K562 (cell line): ENCODE results near the gene HSPA13.
"Not testable (repeated sequence)": the region's sequence is repeated elsewhere in the genome, so short reads cannot be mapped to it uniquely, and the experiment has no call there.

Experiments
- CHD1 ChIP-seq: fragments of 200-600 bp; sonication (generic); IDR thresholded peaks from one replicate; pipeline ENCODE4 v1.6.1; 2012; ENCODE audit warnings: mild to moderate bottlenecking, moderate library complexity, low read length, inconsistent platforms
- POLR2A ChIP-seq: fragments of 450-650 bp; conservative IDR thresholded peaks from 2 replicates; pipeline ENCODE4 v1.6.1; 2016
- POLR2AphosphoS5 ChIP-seq: IDR thresholded peaks from 2 replicates; pipeline ENCODE4 v1.6.1; 2011; ENCODE audit warnings: mild to moderate bottlenecking, low read depth, low read length, moderate library complexity; ENCODE audit not compliant: control insufficient read depth, insufficient read depth
- TF ChIP-seq, protein P1 (sequence below), 2 experiments: fragments of 450-650 bp; formaldehyde crosslinking in 1 of 2; IDR thresholded peaks; 2 replicates each; pipeline versions ENCODE4 v1.4.0 to v1.6.1; 2014 to 2020; ENCODE audit warnings: mild to moderate bottlenecking in 2 of 2, borderline replicate concordance in 1 of 2, low read depth in 1 of 2
- TF ChIP-seq, protein P2 (sequence below), 2 experiments: IDR thresholded peaks; 2 replicates each; pipeline ENCODE4 v1.6.1; 2012; ENCODE audit warnings: improper control_type of control experiment in 2 of 2, low read depth in 2 of 2, low read length in 2 of 2, borderline replicate concordance in 1 of 2
- TF ChIP-seq, protein P3 (sequence below), 3 experiments: IDR thresholded peaks in 2 of 3; conservative IDR thresholded peaks in 1 of 3; 2 replicates each; pipeline ENCODE4 v1.5.1; 2011 to 2012; ENCODE audit warnings: low read length in 3 of 3, mild to moderate bottlenecking in 3 of 3, control low read depth in 2 of 3, improper control_type of control experiment in 1 of 3, inconsistent platforms in 1 of 3, low read depth in 1 of 3, mixed read lengths in 1 of 3, moderate library complexity in 1 of 3; ENCODE audit not compliant: insufficient read depth in 2 of 3

- TF ChIP-seq CHD1, POLR2AphosphoS5, POLR2A: not testable (repeated sequence)
- TF ChIP-seq, protein P1, sequence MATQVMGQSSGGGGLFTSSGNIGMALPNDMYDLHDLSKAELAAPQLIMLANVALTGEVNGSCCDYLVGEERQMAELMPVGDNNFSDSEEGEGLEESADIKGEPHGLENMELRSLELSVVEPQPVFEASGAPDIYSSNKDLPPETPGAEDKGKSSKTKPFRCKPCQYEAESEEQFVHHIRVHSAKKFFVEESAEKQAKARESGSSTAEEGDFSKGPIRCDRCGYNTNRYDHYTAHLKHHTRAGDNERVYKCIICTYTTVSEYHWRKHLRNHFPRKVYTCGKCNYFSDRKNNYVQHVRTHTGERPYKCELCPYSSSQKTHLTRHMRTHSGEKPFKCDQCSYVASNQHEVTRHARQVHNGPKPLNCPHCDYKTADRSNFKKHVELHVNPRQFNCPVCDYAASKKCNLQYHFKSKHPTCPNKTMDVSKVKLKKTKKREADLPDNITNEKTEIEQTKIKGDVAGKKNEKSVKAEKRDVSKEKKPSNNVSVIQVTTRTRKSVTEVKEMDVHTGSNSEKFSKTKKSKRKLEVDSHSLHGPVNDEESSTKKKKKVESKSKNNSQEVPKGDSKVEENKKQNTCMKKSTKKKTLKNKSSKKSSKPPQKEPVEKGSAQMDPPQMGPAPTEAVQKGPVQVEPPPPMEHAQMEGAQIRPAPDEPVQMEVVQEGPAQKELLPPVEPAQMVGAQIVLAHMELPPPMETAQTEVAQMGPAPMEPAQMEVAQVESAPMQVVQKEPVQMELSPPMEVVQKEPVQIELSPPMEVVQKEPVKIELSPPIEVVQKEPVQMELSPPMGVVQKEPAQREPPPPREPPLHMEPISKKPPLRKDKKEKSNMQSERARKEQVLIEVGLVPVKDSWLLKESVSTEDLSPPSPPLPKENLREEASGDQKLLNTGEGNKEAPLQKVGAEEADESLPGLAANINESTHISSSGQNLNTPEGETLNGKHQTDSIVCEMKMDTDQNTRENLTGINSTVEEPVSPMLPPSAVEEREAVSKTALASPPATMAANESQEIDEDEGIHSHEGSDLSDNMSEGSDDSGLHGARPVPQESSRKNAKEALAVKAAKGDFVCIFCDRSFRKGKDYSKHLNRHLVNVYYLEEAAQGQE (IDR thresholded peaks at IDR 0.05; ENCODE audit: borderline replicate concordance) = not testable (repeated sequence)
- TF ChIP-seq, protein P1 (CRISPR knock-in tag; IDR thresholded peaks at IDR 0.05; ENCODE audit: low read depth) = not testable (repeated sequence)
- TF ChIP-seq, protein P2, sequence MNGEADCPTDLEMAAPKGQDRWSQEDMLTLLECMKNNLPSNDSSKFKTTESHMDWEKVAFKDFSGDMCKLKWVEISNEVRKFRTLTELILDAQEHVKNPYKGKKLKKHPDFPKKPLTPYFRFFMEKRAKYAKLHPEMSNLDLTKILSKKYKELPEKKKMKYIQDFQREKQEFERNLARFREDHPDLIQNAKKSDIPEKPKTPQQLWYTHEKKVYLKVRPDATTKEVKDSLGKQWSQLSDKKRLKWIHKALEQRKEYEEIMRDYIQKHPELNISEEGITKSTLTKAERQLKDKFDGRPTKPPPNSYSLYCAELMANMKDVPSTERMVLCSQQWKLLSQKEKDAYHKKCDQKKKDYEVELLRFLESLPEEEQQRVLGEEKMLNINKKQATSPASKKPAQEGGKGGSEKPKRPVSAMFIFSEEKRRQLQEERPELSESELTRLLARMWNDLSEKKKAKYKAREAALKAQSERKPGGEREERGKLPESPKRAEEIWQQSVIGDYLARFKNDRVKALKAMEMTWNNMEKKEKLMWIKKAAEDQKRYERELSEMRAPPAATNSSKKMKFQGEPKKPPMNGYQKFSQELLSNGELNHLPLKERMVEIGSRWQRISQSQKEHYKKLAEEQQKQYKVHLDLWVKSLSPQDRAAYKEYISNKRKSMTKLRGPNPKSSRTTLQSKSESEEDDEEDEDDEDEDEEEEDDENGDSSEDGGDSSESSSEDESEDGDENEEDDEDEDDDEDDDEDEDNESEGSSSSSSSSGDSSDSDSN (IDR thresholded peaks at IDR 0.05; ENCODE audit: borderline replicate concordance in 1 of 2, low read depth in 2 of 2, low read length in 2 of 2) = not testable (repeated sequence)
- TF ChIP-seq, protein P3, sequence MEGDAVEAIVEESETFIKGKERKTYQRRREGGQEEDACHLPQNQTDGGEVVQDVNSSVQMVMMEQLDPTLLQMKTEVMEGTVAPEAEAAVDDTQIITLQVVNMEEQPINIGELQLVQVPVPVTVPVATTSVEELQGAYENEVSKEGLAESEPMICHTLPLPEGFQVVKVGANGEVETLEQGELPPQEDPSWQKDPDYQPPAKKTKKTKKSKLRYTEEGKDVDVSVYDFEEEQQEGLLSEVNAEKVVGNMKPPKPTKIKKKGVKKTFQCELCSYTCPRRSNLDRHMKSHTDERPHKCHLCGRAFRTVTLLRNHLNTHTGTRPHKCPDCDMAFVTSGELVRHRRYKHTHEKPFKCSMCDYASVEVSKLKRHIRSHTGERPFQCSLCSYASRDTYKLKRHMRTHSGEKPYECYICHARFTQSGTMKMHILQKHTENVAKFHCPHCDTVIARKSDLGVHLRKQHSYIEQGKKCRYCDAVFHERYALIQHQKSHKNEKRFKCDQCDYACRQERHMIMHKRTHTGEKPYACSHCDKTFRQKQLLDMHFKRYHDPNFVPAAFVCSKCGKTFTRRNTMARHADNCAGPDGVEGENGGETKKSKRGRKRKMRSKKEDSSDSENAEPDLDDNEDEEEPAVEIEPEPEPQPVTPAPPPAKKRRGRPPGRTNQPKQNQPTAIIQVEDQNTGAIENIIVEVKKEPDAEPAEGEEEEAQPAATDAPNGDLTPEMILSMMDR (IDR thresholded peaks at IDR 0.05 in 2 of 3, conservative IDR thresholded peaks at IDR 0.05 in 1 of 3; ENCODE audit: insufficient read depth in 2 of 3, low read depth in 1 of 3, low read length in 3 of 3) = not testable (repeated sequence)
Measured at GRCh38 chr21:14327346-14327745, 55.6 kb downstream of the HSPA13 start.
